GM23338 (cell line): Measurements from ENCODE around the gene HIVEP1.

Experiments used
- CTCF ChIP-seq, 2 experiments: fragments of 200-600 bp in 1 of 2; sonication (generic) in 1 of 2; conservative IDR thresholded peaks; 2 replicates each; pipeline versions ENCODE4 v1.5.1 to v1.6.1; 2016 to 2017; ENCODE audit warnings: antibody characterized with exemption in 2 of 2, low read depth in 2 of 2, mild to moderate bottlenecking in 2 of 2, moderate library complexity in 1 of 2
- EZH2 ChIP-seq: fragments of 200-600 bp; sonication (generic); IDR thresholded peaks from one replicate; pipeline ENCODE4 v1.8.0; 2017; ENCODE audit warnings: antibody characterized with exemption, mild to moderate bottlenecking, low read depth; ENCODE audit not compliant: unreplicated experiment
- EZH2phosphoT487 ChIP-seq: fragments of 200-600 bp; sonication (generic); IDR thresholded peaks from one replicate; pipeline ENCODE4 v1.8.1; 2018; ENCODE audit warnings: antibody characterized with exemption; ENCODE audit not compliant: unreplicated experiment

GRCh38 chr6:12077021-12077710, 65.1 kb downstream of the HIVEP1 start:
- TF ChIP-seq CTCF (conservative IDR thresholded peaks at IDR 0.05; ENCODE audit: low read depth in 2 of 2) (no peak), EZH2 (no peak), EZH2phosphoT487 (no peak)
